ENCODE results near the gene KICS2.

GRCh38 chr12:64221651-64222008, 466 bp downstream of the KICS2 start:
- TF ChIP-seq CTCF (IDR thresholded peaks at IDR 0.05) (no peak), POLR2A (IDR thresholded peaks at IDR 0.05) (no peak)

Data from Peyer's patch (tissue), 4 donors.